Prostate gland (tissue), 2 donors: Measurements from ENCODE around the gene SLC6A11. TPM values are rescaled to one million over a fixed set of nuclear protein-coding genes. Genes with fewer than 3 reads are reported as not detected.

Experiments used
- DNase-seq: peaks from one replicate; pipeline ENCODE4 v3.0.0-alpha.2; 2019; ENCODE audit warnings: low spot score
- H3K27ac ChIP-seq, 2 donors: fragments of 200-600 bp; sonication (generic); 2 replicates each; pipeline ENCODE4 v1.5.1; 2017 to 2019
- H3K27me3 ChIP-seq: fragments of 200-600 bp; sonication (generic); replicated peaks from 2 replicates; pipeline ENCODE4 v1.5.1; 2019; ENCODE audit not compliant: insufficient read depth
- H3K36me3 ChIP-seq, 2 donors: fragments of 200-600 bp; sonication (generic); 1 replicate in 1 of 2; 2 replicates in 1 of 2; pipeline versions ENCODE4 v1.5.1 to v1.8.1; 2017 to 2019
- H3K4me1 ChIP-seq: fragments of 200-600 bp; sonication (generic); replicated peaks from 2 replicates; pipeline ENCODE4 v1.5.1; 2019
- H3K4me3 ChIP-seq, 2 donors: fragments of 200-600 bp; sonication (generic); 2 replicates each; pipeline ENCODE4 v1.5.1; 2017 to 2019
- H3K9me3 ChIP-seq: fragments of 200-600 bp; sonication (generic); 2 replicates; pipeline ENCODE4 v1.5.1; 2017
- POLR2A ChIP-seq: fragments of 450-650 bp; IDR thresholded peaks from one replicate; pipeline ENCODE4 v1.6.1; 2016; ENCODE audit warnings: antibody characterized with exemption, mild to moderate bottlenecking
- POLR2AphosphoS5 ChIP-seq: sonication (generic); formaldehyde crosslinking; IDR thresholded peaks from one replicate; pipeline ENCODE4 v1.6.1; 2017; ENCODE audit warnings: antibody characterized with exemption
- WGBS: methylation state at CpG from one replicate; pipeline ENCODE4 v1.1.5; 2018; 5-methylcytosine and 5-hydroxymethylcytosine counted together
- intact Hi-C: fragments of 100-400 bp; cut with DNase I; formaldehyde crosslinking; loops from one replicate; pipeline ENCODE4 v1.14.2; 2022
- total RNA-seq, 2 donors: library from RNA; depleted of rRNA; stranded (reverse); fragments of >200 nt; gene quantifications; one replicate each; pipeline ENCODE4 v1.1.0, GENCODE V29; 2016
- TF ChIP-seq, protein P1 (sequence below), 4 experiments: fragments of 200-600 bp in 2 of 4; fragments of 450-650 bp in 2 of 4; sonication (generic) in 2 of 4; IDR thresholded peaks; 1 replicate in 3 of 4; 2 replicates in 1 of 4; pipeline ENCODE4 v1.5.1; 2016 to 2019; ENCODE audit warnings: antibody characterized with exemption in 4 of 4, mild to moderate bottlenecking in 2 of 4, moderate library complexity in 2 of 4

SLC6A11 gene
- total RNA-seq, 2 donors from 2014 or later, result 3.6 to 6.9 TPM

DNA sequence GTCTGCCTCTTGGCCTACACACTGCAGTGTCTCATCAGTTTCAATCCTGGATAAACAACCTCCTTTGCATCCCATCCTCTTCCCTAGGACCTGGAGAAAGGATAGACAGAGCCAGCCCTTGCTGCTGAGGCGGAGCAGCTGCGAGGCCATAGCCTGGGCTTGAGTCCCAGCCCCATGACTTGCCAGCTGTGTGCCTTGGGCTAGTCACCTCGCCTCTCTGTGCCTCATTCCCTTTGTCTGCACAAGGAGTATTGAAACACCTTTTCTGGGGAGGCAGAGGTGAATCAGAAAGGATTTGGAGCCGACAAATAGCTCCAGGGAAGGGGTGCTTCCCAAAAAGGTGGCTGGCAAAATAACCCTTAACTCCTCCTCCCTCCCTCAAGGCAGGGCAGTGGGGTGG, 111.5 kb downstream of the SLC6A11 start:
- TF ChIP-seq, protein P1, sequence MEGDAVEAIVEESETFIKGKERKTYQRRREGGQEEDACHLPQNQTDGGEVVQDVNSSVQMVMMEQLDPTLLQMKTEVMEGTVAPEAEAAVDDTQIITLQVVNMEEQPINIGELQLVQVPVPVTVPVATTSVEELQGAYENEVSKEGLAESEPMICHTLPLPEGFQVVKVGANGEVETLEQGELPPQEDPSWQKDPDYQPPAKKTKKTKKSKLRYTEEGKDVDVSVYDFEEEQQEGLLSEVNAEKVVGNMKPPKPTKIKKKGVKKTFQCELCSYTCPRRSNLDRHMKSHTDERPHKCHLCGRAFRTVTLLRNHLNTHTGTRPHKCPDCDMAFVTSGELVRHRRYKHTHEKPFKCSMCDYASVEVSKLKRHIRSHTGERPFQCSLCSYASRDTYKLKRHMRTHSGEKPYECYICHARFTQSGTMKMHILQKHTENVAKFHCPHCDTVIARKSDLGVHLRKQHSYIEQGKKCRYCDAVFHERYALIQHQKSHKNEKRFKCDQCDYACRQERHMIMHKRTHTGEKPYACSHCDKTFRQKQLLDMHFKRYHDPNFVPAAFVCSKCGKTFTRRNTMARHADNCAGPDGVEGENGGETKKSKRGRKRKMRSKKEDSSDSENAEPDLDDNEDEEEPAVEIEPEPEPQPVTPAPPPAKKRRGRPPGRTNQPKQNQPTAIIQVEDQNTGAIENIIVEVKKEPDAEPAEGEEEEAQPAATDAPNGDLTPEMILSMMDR (IDR thresholded peaks at IDR 0.05), result no peak
- no peak for TF ChIP-seq POLR2A
- no peak for TF ChIP-seq POLR2AphosphoS5
- Histone ChIP-seq H3K27me3 (no peaks in the 10 kb centered on the region), H3K9me3 (no peaks in the 10 kb centered on the region), H3K27ac (no peak overlapping the region), H3K4me1 (no peaks in the 10 kb centered on the region), H3K4me3 (no peak overlapping the region), H3K36me3 (no peaks in the 10 kb centered on the region)
- WGBS, result 70% methylated on average over 4 of the region's 4 CpGs
- DNase-seq, result no peak
- intact Hi-C loops, result no loop called here

DNA sequence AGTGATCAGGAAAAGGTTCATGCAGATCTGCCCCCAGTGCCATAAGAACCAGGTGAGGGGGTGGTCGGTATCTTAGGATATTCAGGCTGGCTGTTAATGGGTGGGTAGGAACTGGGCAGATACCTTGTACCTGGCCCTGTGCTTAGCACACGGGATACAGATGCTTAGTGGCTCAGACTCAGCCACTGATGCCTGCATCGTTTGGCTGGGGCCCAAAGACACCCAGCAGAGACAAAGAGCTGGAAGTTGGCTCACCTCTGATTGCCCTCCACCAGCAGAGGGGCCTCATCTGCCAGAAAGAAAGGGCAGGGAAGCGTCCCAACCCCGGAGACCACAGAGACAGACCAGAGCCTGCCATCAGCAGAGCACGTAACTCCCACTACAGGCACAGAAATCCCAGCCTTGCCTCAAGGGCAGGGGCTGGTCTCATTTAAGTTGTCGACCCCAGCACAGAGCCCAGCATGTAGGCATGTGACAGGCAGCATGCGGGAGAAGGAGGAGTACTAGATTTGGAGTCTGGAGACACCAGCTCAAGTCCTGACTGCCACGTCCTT, 112.5 kb downstream of the SLC6A11 start:
- intact Hi-C loops, result no loop called here
- 52% methylated on average over 9 of the region's 9 CpGs for WGBS
- H3K4me1 ChIP-seq, result no peaks in the 10 kb centered on the region
- no peaks in the 10 kb centered on the region for H3K27me3 ChIP-seq
- H3K36me3 ChIP-seq, result no peaks in the 10 kb centered on the region
- H3K9me3 ChIP-seq, result no peaks in the 10 kb centered on the region
- H3K27ac ChIP-seq, result no peak overlapping the region
- no peak overlapping the region for H3K4me3 ChIP-seq
- TF ChIP-seq, protein P1 (IDR thresholded peaks at IDR 0.05), result no peak
- no peak for TF ChIP-seq POLR2A
- TF ChIP-seq POLR2AphosphoS5, result no peak
- no peak for DNase-seq

DNA sequence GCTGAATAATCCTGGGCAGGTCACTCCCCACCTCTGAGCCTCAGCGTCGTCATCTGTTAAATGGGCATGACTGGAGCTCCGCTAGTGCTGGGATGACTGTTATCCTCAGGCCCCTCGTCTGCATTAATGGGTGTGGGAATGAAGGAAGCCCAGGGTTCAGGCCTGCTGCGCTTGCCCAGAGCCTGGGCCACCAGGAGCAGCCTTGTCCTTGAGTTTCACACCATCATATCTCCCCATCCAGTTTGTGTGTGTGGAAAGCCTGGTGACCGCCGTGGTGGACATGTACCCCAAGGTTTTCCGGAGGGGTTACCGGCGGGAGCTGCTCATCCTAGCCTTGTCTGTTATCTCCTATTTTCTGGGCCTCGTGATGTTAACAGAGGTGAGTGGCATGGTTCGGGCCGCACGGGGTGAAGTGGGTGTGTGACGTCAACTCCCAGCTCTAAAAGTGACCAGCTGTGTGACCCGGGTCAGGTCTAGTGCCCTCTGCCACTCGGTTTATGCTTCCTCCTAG, 113.0 kb downstream of the SLC6A11 start:
- Histone ChIP-seq H3K27me3 (no peaks in the 10 kb centered on the region), H3K36me3 (no peaks in the 10 kb centered on the region), H3K4me3 (no peak overlapping the region), H3K27ac (no peak overlapping the region), H3K9me3 (no peaks in the 10 kb centered on the region), H3K4me1 (no peaks in the 10 kb centered on the region)
- DNase-seq, result no peak
- 93% methylated on average over 17 of the region's 17 CpGs for WGBS
- intact Hi-C loops, result no loop called here
- TF ChIP-seq POLR2A (no peak), POLR2AphosphoS5 (no peak)
- TF ChIP-seq, protein P1 (IDR thresholded peaks at IDR 0.05), result no peak

GRCh38 chr3:10929978-10930665, 114.1 kb downstream of the SLC6A11 start:
- Histone ChIP-seq H3K27ac (no peak overlapping the region), H3K36me3 (no peaks in the 10 kb centered on the region), H3K4me1 (no peaks in the 10 kb centered on the region), H3K4me3 (no peak overlapping the region), H3K9me3 (no peaks in the 10 kb centered on the region), H3K27me3 (no peaks in the 10 kb centered on the region)
- intact Hi-C loops, result no loop called here
- DNase-seq, result no peak
- TF ChIP-seq POLR2AphosphoS5 (no peak), POLR2A (no peak)
- TF ChIP-seq, protein P1 (IDR thresholded peaks at IDR 0.05), result no peak
- WGBS, result 78% methylated on average over 9 of the region's 9 CpGs

DNA sequence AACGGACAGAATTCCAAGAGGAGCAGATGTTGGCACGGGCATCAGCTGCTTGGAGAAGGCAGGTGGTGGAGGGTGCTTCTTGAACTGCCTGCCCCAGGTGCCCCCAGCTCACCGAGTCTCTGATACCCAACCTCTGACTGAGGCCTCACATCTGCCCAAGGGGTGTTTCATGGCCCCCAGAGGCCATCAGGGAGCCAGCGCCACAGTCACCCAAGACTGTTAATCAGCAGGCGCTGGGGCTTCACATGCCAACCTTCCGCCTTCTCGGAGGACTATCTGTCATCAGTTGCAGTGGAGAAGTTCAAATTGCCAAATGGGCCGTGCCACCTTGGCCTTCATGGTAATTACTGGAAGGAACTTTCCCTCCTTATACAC, 114.6 kb downstream of the SLC6A11 start:
- 88% methylated on average over 8 of the region's 8 CpGs for WGBS
- H3K36me3 ChIP-seq, result no peaks in the 10 kb centered on the region
- H3K4me3 ChIP-seq, result no peak overlapping the region
- H3K27me3 ChIP-seq, result no peaks in the 10 kb centered on the region
- intact Hi-C loops, result no loop called here
- no peaks in the 10 kb centered on the region for H3K4me1 ChIP-seq
- TF ChIP-seq, protein P1 (IDR thresholded peaks at IDR 0.05), result no peak
- TF ChIP-seq POLR2AphosphoS5 (no peak), POLR2A (no peak)
- no peak overlapping the region for H3K27ac ChIP-seq
- no peak for DNase-seq
- H3K9me3 ChIP-seq, result no peaks in the 10 kb centered on the region
